GM19035 (cell line): ENCODE results near the gene C10orf67.

ENCODE experiments used
- ATAC-seq: cut with Tn5 transposase; IDR thresholded peaks from one replicate; pipeline ENCODE4 v1.9.1; 2021; ENCODE audit not compliant: unreplicated experiment

The C10orf67 gene

GRCh38 chr10:23174074-23174976 lies 170.3 kb downstream of the C10orf67 start:
- ATAC-seq, result no peak

- no peak for ATAC-seq
These were observed 171.2 kb downstream of the C10orf67 start for GRCh38 chr10:23173214-23174073.

- no peak for ATAC-seq
These were observed 172.0 kb downstream of the C10orf67 start for GRCh38 chr10:23172429-23173213.

- no peak for ATAC-seq
These were observed 173.2 kb downstream of the C10orf67 start for GRCh38 chr10:23171232-23171876.

GRCh38 chr10:23158370-23158769 lies 186.2 kb downstream of the C10orf67 start:
- ATAC-seq, result peak; percentile 65

GRCh38 chr10:23157691-23158369 lies 186.8 kb downstream of the C10orf67 start:
- peak; percentile 56 for ATAC-seq

GRCh38 chr10:23157239-23157681 lies 187.3 kb downstream of the C10orf67 start:
- peak; percentile 65 for ATAC-seq

GRCh38 chr10:23156447-23157150 lies 188.0 kb downstream of the C10orf67 start:
- no peak for ATAC-seq

- ATAC-seq, result no peak
These were observed 189.4 kb downstream of the C10orf67 start for GRCh38 chr10:23155169-23155568.
